Measurements from ENCODE around the gene PHB1. TPM values are rescaled to one million over a fixed set of nuclear protein-coding genes. Genes with fewer than 3 reads are reported as not detected.

Gene PHB1
- total RNA-seq, 1 experiment from 2014 or later, result 325 TPM

- Histone ChIP-seq H3K4me1 (ENCODE audit: insufficient read depth, low read length) (peaks cover 6% of the 10 kb centered on the region; the same call in 1 of the 2 replicates), H3K27me3 (ENCODE audit: insufficient read depth, low read length) (no peaks in the 10 kb centered on the region), H3K23ac (ENCODE audit: insufficient read length, low read depth, low read length) (no peak overlapping the region), H2BK120ac (ENCODE audit: low read depth, low read length, poor library complexity, severe bottlenecking) (no peak overlapping the region), H2BK20ac (ENCODE audit: low read depth, low read length, poor library complexity, severe bottlenecking) (no peak overlapping the region), H2BK15ac (ENCODE audit: low read depth, low read length) (no peak overlapping the region), H3T11ph (ENCODE audit: low read length) (no peak overlapping the region), H2BK5ac (ENCODE audit: insufficient read length, low read length) (no peak overlapping the region), H4K20me1 (ENCODE audit: control insufficient read depth, insufficient read depth, insufficient read length) (no peaks in the 10 kb centered on the region), H3K9me3 (ENCODE audit: control insufficient read depth, low read depth, low read length) (no peaks in the 10 kb centered on the region), H2AK5ac (ENCODE audit: insufficient read length, low read length) (no peak overlapping the region), H3K4me2 (ENCODE audit: insufficient read depth, insufficient read length, low read length) (peak overlapping the region; percentile 12), H3K79me1 (ENCODE audit: insufficient read depth, low read depth, low read length, poor library complexity, severe bottlenecking) (no peaks in the 10 kb centered on the region), H4K91ac (ENCODE audit: insufficient read length, low read depth, low read length) (no peak overlapping the region), H2BK12ac (ENCODE audit: insufficient read length, low read depth, low read length) (no peak overlapping the region), H4K8ac (replicated peaks; ENCODE audit: insufficient read length, low read depth, low read length) (no peak overlapping the region), H2AFZ (ENCODE audit: low read length) (peak overlapping the region; percentile 53), H3K56ac (ENCODE audit: insufficient read length, low read depth, low read length) (no peak overlapping the region), H3K18ac (ENCODE audit: insufficient read length, low read depth, low read length) (peak overlapping the region; percentile 84), H3K4ac (ENCODE audit: low read depth, low read length) (no peak overlapping the region; the same call in 1 of the 2 replicates), H3K27ac (ENCODE audit: insufficient read length, low read depth, low read length) (no peak overlapping the region), H4K5ac (ENCODE audit: insufficient read length, low read depth, low read length) (no peak overlapping the region), H3K23me2 (ENCODE audit: insufficient read length, low read depth, low read length, poor library complexity, severe bottlenecking) (peaks cover 2% of the 10 kb centered on the region), H3K79me2 (ENCODE audit: insufficient read depth, low read length) (no peaks in the 10 kb centered on the region), H3K9ac (ENCODE audit: extremely low read depth, insufficient read length, low read length) (no peak overlapping the region), H3K14ac (ENCODE audit: insufficient read depth, low read length) (peak overlapping the region; percentile 67; the same call in 1 of the 2 replicates)
- no peak for TF ChIP-seq CTCF (conservative IDR thresholded peaks at IDR 0.05)
- no peaks in the 10 kb centered on the region for H3K27me3 Mint-ChIP-seq (ENCODE audit: low read depth)
- no peaks in the 10 kb centered on the region for H3K36me3 Mint-ChIP-seq (ENCODE audit: insufficient read depth in 1 of 3, low read depth in 3 of 3)
- DNase-seq, result peak; percentile 98
- H3K4me3 Mint-ChIP-seq, result peak overlapping the region in 1 of 2 experiments; percentile 50; a peak in 1 of 5 replicates
- no peaks in the 10 kb centered on the region for H3K9me3 Mint-ChIP-seq
- peaks cover 29 to 48% of the 10 kb centered on the region in 2 experiments for H3K4me1 Mint-ChIP-seq
- peak overlapping the region; percentile 89 to 98 (median 95) for H3K27ac Mint-ChIP-seq
- no CpG with 5 or more reads among the region's 13 CpGs for WGBS (ENCODE audit: extremely low coverage, insufficient read length, low lambda C conversion rate)
Measured at GRCh38 chr17:49370971-49371834, 43.5 kb downstream of the PHB1 start.

Measured in H9 (cell line).